ENCODE results near the gene FNDC3B. TPM values are rescaled to one million over a fixed set of nuclear protein-coding genes. Genes with fewer than 3 reads are reported as not detected.

FNDC3B gene
- total and polyA plus RNA-seq, 4 donors, result 23.3 to 74.2 (median 32.9) TPM

GRCh38 chr3:172150268-172150667 lies 110.9 kb downstream of the FNDC3B start:
- Histone ChIP-seq H3K4me3 (ENCODE audit: low read depth in 1 of 3, low read length in 3 of 3) (no peak overlapping the region), H3K27ac (ENCODE audit: low read depth in 1 of 2, low read length in 2 of 2) (no peak overlapping the region), H3K4me1 (ENCODE audit: control insufficient read depth in 4 of 4, insufficient read depth in 4 of 4, low read length in 3 of 4) (peaks cover 0 to 26% (median 18%) of the 10 kb centered on the region in 4 donors), H3K9ac (ENCODE audit: low read depth in 1 of 2, low read length in 2 of 2) (no peak overlapping the region), H3K36me3 (ENCODE audit: control insufficient read depth in 4 of 4, insufficient read depth in 3 of 4, low read depth in 1 of 4, low read length in 3 of 4) (peaks cover 0 to 1% (median 0%) of the 10 kb centered on the region in 4 donors), H3K9me3 (ENCODE audit: control insufficient read depth in 4 of 4, low read length in 3 of 4) (no peaks in the 10 kb centered on the region), H3K27me3 (ENCODE audit: control insufficient read depth in 4 of 4, insufficient read depth in 4 of 4, low read length in 3 of 4) (no peaks in the 10 kb centered on the region)
- WGBS, result 86% methylated on average over 3 of the region's 3 CpGs
- DNase-seq (ENCODE audit: low spot score), result no peak
- no peak for TF ChIP-seq MAX (IDR thresholded peaks at IDR 0.05)
- no peak for TF ChIP-seq JUND (IDR thresholded peaks at IDR 0.05)
- TF ChIP-seq FOXA1 (IDR thresholded peaks at IDR 0.05), result no peak
- no peak for TF ChIP-seq NR2F2 (IDR thresholded peaks at IDR 0.05)
- no peak for TF ChIP-seq REST (IDR thresholded peaks at IDR 0.05)
- no peak for TF ChIP-seq RAD21 (IDR thresholded peaks at IDR 0.05)
- no peak for TF ChIP-seq TAF1 (conservative IDR thresholded peaks at IDR 0.05)
- no peak for TF ChIP-seq HNF4G (IDR thresholded peaks at IDR 0.05)
- TF ChIP-seq RXRA (IDR thresholded peaks at IDR 0.05), result no peak
- TF ChIP-seq YY1 (IDR thresholded peaks at IDR 0.05), result no peak
- no peak for TF ChIP-seq ATF3 (IDR thresholded peaks at IDR 0.05)
- TF ChIP-seq EGR1 (IDR thresholded peaks at IDR 0.05; ENCODE audit: low read depth in 2 of 2), result no peak
- no peak for TF ChIP-seq HNF4A (conservative IDR thresholded peaks at IDR 0.05)

GRCh38 chr3:172150913-172151650 lies 111.7 kb downstream of the FNDC3B start:
- 77% methylated on average over 5 of the region's 5 CpGs for WGBS
- Histone ChIP-seq H3K4me3 (ENCODE audit: low read depth in 1 of 3, low read length in 3 of 3) (no peak overlapping the region), H3K36me3 (ENCODE audit: control insufficient read depth in 4 of 4, insufficient read depth in 3 of 4, low read depth in 1 of 4, low read length in 3 of 4) (peaks cover 0 to 1% (median 0%) of the 10 kb centered on the region in 4 donors), H3K27ac (ENCODE audit: low read depth in 1 of 2, low read length in 2 of 2) (no peak overlapping the region), H3K27me3 (ENCODE audit: control insufficient read depth in 4 of 4, insufficient read depth in 4 of 4, low read length in 3 of 4) (no peaks in the 10 kb centered on the region), H3K9ac (ENCODE audit: low read depth in 1 of 2, low read length in 2 of 2) (no peak overlapping the region), H3K4me1 (ENCODE audit: control insufficient read depth in 4 of 4, insufficient read depth in 4 of 4, low read length in 3 of 4) (peaks cover 2 to 33% (median 22%) of the 10 kb centered on the region in 4 donors), H3K9me3 (ENCODE audit: control insufficient read depth in 4 of 4, low read length in 3 of 4) (no peaks in the 10 kb centered on the region)
- no peak for DNase-seq (ENCODE audit: low spot score)
- TF ChIP-seq EGR1 (IDR thresholded peaks at IDR 0.05; ENCODE audit: low read depth in 2 of 2), result no peak
- TF ChIP-seq ZBTB33 (IDR thresholded peaks at IDR 0.05), result no peak
- TF ChIP-seq HNF4A (conservative IDR thresholded peaks at IDR 0.05), result no peak
- no peak for TF ChIP-seq NR2F2 (IDR thresholded peaks at IDR 0.05)
- TF ChIP-seq GABPA (IDR thresholded peaks at IDR 0.05 in 1 of 2, conservative IDR thresholded peaks at IDR 0.05 in 1 of 2), result no peak
- no peak for TF ChIP-seq RAD21 (IDR thresholded peaks at IDR 0.05)
- no peak for TF ChIP-seq FOXA2 (IDR thresholded peaks at IDR 0.05)
- TF ChIP-seq CTCF (IDR thresholded peaks at IDR 0.05; ENCODE audit: low read depth, low read length, missing input control), result no peak
- no peak for TF ChIP-seq HNF4G (IDR thresholded peaks at IDR 0.05)
- no peak for TF ChIP-seq TAF1 (conservative IDR thresholded peaks at IDR 0.05)
- no peak for TF ChIP-seq FOXA1 (IDR thresholded peaks at IDR 0.05)
- no peak for TF ChIP-seq JUND (IDR thresholded peaks at IDR 0.05)
- TF ChIP-seq YY1 (IDR thresholded peaks at IDR 0.05), result no peak

All from liver (tissue), 9 donors.